HepG2 (cell line): ENCODE results near the gene NOVA2. TPM values are rescaled to one million over a fixed set of nuclear protein-coding genes. Genes with fewer than 3 reads are reported as not detected.

Experiments
- ATAC-seq: fragments of 200-7000 bp; cut with Tn5 transposase; 3 replicates; pipeline ENCODE4 v1.9.1; 2020; ENCODE audit warnings: mild to moderate bottlenecking, moderate library complexity
- BruUV-seq: library from RNA; stranded (reverse); fragments of 400-500 nt; replicated peaks from 2 replicates; lab custom pipeline; 2021; lab: Mats Ljungman, UMichigan
- CTCF ChIA-PET: fragments of 300-600 bp; formaldehyde crosslinking; extraction: SDS; loops from one replicate; lab custom pipeline; 2021; ENCODE audit warnings: low total read pairs, inconsistent platforms, low intra/inter-chr PET ratio; lab: Yijun Ruan, JAX
- POLR2A ChIA-PET: fragments of 350-600 bp; sonication (Branson Sonifier 250); formaldehyde crosslinking; loops from one replicate; lab custom pipeline; 2020; ENCODE audit warnings: antibody characterized with exemption, inconsistent platforms; lab: Yijun Ruan, JAX
- DNase-seq: peaks from one replicate; pipeline ENCODE4 v3.0.0-alpha.2; 2015; ENCODE audit warnings: low spot score
- FAIRE-seq: peaks from 3 replicates; lab custom pipeline; 2011; peaks lifted over from hg19 to GRCh38; lab: Jason Lieb, UNC
- H2AFZ ChIP-seq: one replicate; pipeline ENCODE4 v1.6.1; 2011; ENCODE audit warnings: low read length, inconsistent platforms
- H3K27ac ChIP-seq: fragments of 300-600 bp; 3 replicates; pipeline ENCODE4 v1.8.0; 2011; ENCODE audit warnings: mixed run types, mild to moderate bottlenecking, mixed read lengths, low read length, inconsistent platforms; ENCODE audit not compliant: insufficient read depth; ENCODE audit errors: extremely low read length
- H3K27me3 ChIP-seq, 2 experiments: fragments of 200-600 bp in 1 of 2; 2 replicates in 1 of 2; 3 replicates in 1 of 2; pipeline versions ENCODE4 v1.6.0 to v1.8.0; 2011; ENCODE audit warnings: low read length in 2 of 2, mild to moderate bottlenecking in 2 of 2, moderate library complexity in 2 of 2, inconsistent platforms in 1 of 2; ENCODE audit not compliant: insufficient read depth in 2 of 2, control insufficient read depth in 1 of 2
- H3K36me3 ChIP-seq, 2 experiments: fragments of 200-600 bp in 1 of 2; replicated peaks in 1 of 2; 2 replicates in 1 of 2; 3 replicates in 1 of 2; pipeline versions ENCODE4 v1.5.1 to v1.8.0; 2011; ENCODE audit warnings: low read length in 2 of 2, inconsistent platforms in 1 of 2; ENCODE audit not compliant: insufficient read depth in 2 of 2, control insufficient read depth in 1 of 2
- H3K4me1 ChIP-seq: 2 replicates; pipeline ENCODE4 v1.5.1; 2012; ENCODE audit warnings: low read length, inconsistent platforms; ENCODE audit not compliant: insufficient read depth
- H3K4me2 ChIP-seq: 2 replicates; pipeline ENCODE4 v1.6.0; 2011; ENCODE audit warnings: low read depth, low read length, inconsistent platforms
- H3K4me3 ChIP-seq, 3 experiments: fragments of 200-600 bp in 1 of 3; sonication (generic), shearing (Covaris generic) in 1 of 3; replicated peaks in 1 of 3; 2 replicates each; pipeline ENCODE4 v1.5.1; 2011 to 2016; ENCODE audit warnings: low read length in 3 of 3, inconsistent platforms in 2 of 3, low read depth in 2 of 3, mild to moderate bottlenecking in 2 of 3, control low read depth in 1 of 3, mixed read lengths in 1 of 3; ENCODE audit not compliant: insufficient read depth in 1 of 3
- H3K79me2 ChIP-seq: one replicate; pipeline ENCODE4 v1.6.1; 2011; ENCODE audit warnings: low read length, inconsistent platforms; ENCODE audit not compliant: insufficient read depth
- H3K9ac ChIP-seq: 2 replicates; pipeline ENCODE4 v1.6.0; 2011; ENCODE audit warnings: mild to moderate bottlenecking, low read depth, low read length, inconsistent platforms; ENCODE audit not compliant: insufficient read depth
- H3K9me3 ChIP-seq: 2 replicates; pipeline ENCODE4 v1.5.1; 2012; ENCODE audit warnings: mild to moderate bottlenecking, low read length
- H4K20me1 ChIP-seq: 2 replicates; pipeline ENCODE4 v1.6.0; 2011; ENCODE audit warnings: inconsistent platforms, mild to moderate bottlenecking, low read length, moderate library complexity; ENCODE audit not compliant: insufficient read depth
- AGO2 ChIP-seq: fragments of 200-400 bp; formaldehyde crosslinking; optimal IDR thresholded peaks from 2 replicates; pipeline ENCODE3; 2017; ENCODE audit warnings: mild to moderate bottlenecking, low read depth, low read length, moderate library complexity
- KDM4B ChIP-seq: sonication (generic); formaldehyde crosslinking; IDR thresholded peaks from 2 replicates; pipeline ENCODE4 v1.4.0; 2020; ENCODE audit warnings: missing genetic modification reagents
- MEIS2 ChIP-seq: sonication (generic); formaldehyde crosslinking; IDR thresholded peaks from 2 replicates; pipeline ENCODE4 v1.9.0; 2021; ENCODE audit warnings: mild to moderate bottlenecking, missing genetic modification reagents
- TAF1 ChIP-seq: sonication (generic); formaldehyde crosslinking; IDR thresholded peaks from 2 replicates; pipeline ENCODE4 v1.4.0; 2020; ENCODE audit warnings: missing genetic modification reagents
- ZBTB33 ChIP-seq: sonication (generic); formaldehyde crosslinking; IDR thresholded peaks from 2 replicates; pipeline ENCODE4 v1.4.0; 2020; ENCODE audit warnings: missing genetic modification reagents
- ZMYM3 ChIP-seq: sonication (generic); formaldehyde crosslinking; IDR thresholded peaks from 2 replicates; pipeline ENCODE4 v1.5.1; 2020; ENCODE audit warnings: mild to moderate bottlenecking, missing genetic modification reagents
- ZNF629 ChIP-seq: sonication (generic); formaldehyde crosslinking; conservative IDR thresholded peaks from 2 replicates; pipeline ENCODE4 v1.5.0; 2020; ENCODE audit warnings: missing genetic modification reagents
- ZNF670 ChIP-seq: sonication (generic); formaldehyde crosslinking; IDR thresholded peaks from 2 replicates; pipeline ENCODE4 v1.8.0; 2022; ENCODE audit warnings: mild to moderate bottlenecking, missing genetic modification reagents, borderline replicate concordance
- WGBS: methylation state at CpG from one replicate; pipeline ENCODE4 v1.1.6; 2017; ENCODE audit warnings: low lambda C conversion rate; 5-methylcytosine and 5-hydroxymethylcytosine counted together
- in situ Hi-C: cut with HindIII; loops from 2 replicates; pipeline ENCODE4 v1.10.0; 2017; ENCODE audit warnings: low pct_unique_long_range_greater_than_20kb; ENCODE audit not compliant: extremely low pct_ligation_motif_present
- intact Hi-C: fragments of 100-400 bp; cut with micrococcal nuclease; formaldehyde crosslinking; loops from one replicate; pipeline ENCODE4 v1.10.0; 2022; ENCODE audit not compliant: unreplicated experiment
- polyA plus RNA-seq, 8 experiments: library from polyadenylated mRNA; depleted of rRNA in 3 of 8; stranded (reverse) in 7 of 8; unstranded in 1 of 8; fragments of >200 nt; fragmentation: Illumina TruSeq in 4 of 8; extraction: Trizol in 4 of 8; gene quantifications; 2 replicates each; pipeline versions ENCODE4 v1.2.1 to v1.2.3, GENCODE V29; 2011 to 2016; ENCODE audit warnings: low read depth in 4 of 8, missing spikeins in 1 of 8, mixed read lengths in 1 of 8; ENCODE audit not compliant: insufficient read depth in 1 of 8
- total RNA-seq, 5 experiments: library from RNA; depleted of rRNA; stranded (reverse); fragments of >200 nt; fragmentation: Illumina TruSeq; extraction: Trizol; gene quantifications; 2 replicates each; pipeline ENCODE4 v1.2.3, GENCODE V29; 2016; ENCODE audit warnings: low read depth in 1 of 5
- TF ChIP-seq, protein P1 (sequence below): sonication (generic); formaldehyde crosslinking; IDR thresholded peaks from 2 replicates; pipeline ENCODE4 v1.5.1; 2020; ENCODE audit warnings: mild to moderate bottlenecking, missing genetic modification reagents, borderline replicate concordance

NOVA2 gene
- total and polyA plus RNA-seq, 2 of the 13 experiments (the other 11 are each of a cell fraction or from before 2014, with no cell fraction given) = not detected

DNA sequence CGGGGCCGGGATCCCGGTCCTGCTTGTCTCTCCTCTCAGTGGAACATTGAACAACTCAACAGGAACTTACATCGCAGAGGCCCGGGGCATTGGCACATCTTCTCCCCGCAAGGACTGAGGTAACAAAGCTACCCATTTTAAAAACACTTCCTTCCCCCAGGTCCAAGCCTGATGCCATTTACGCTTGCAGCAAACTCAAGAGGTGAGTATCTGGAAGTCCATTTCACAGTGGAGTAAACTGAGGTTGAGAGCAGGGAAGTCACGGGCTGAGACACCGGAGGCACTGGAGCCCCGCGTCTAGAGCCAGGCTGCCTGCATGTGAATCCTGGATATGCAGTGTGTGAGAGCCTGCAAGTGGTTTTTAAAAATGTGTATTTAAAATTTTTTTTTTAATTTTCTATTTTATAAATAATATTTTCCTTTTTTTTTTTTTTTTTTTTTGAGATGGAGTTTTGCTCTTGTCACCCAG, 49.7 kb upstream of the NOVA2 start:
- Histone ChIP-seq H4K20me1 (no peaks in the 10 kb centered on the region), H3K27me3 (no peaks in the 10 kb centered on the region), H3K27ac (no peak overlapping the region), H3K79me2 (no peaks in the 10 kb centered on the region), H3K36me3 (no peaks in the 10 kb centered on the region), H3K4me2 (no peak overlapping the region), H3K9ac (no peak overlapping the region), H2AFZ (no peak overlapping the region), H3K9me3 (no peaks in the 10 kb centered on the region), H3K4me1 (peaks cover 10% of the 10 kb centered on the region), H3K4me3 (no peak overlapping the region)
- no TSS peak for BruUV-seq
- POLR2A ChIA-PET = no interaction called here
- FAIRE-seq (no peak), DNase-seq (no peak), ATAC-seq (no peak)
- in situ Hi-C loops = loop anchor here (5.0 kb wide), 1 partner anchor 169 kb away; no protein-coding TSS in a partner anchor
- CTCF ChIA-PET = no interaction called here
- 94% methylated on average over 8 of the region's 11 CpGs for WGBS
- intact Hi-C loops = no loop called here
- TF ChIP-seq ZNF629 = peak; percentile 55
- TF ChIP-seq KDM4B (CRISPR knock-in tag) = no peak
- TF ChIP-seq ZMYM3 (CRISPR knock-in tag) = no peak
- TF ChIP-seq TAF1 (CRISPR knock-in tag) = no peak

- intact Hi-C loops = no loop called here
- H3K4me2 ChIP-seq = no peak within 1 kb of the TSS
- TF ChIP-seq ZBTB33 (CRISPR knock-in tag) = peak; percentile 54; the same call in 1 of the 2 replicates
- peak; percentile 55 for TF ChIP-seq AGO2
- no peak for TF ChIP-seq ZNF670
- TF ChIP-seq, protein P1, sequence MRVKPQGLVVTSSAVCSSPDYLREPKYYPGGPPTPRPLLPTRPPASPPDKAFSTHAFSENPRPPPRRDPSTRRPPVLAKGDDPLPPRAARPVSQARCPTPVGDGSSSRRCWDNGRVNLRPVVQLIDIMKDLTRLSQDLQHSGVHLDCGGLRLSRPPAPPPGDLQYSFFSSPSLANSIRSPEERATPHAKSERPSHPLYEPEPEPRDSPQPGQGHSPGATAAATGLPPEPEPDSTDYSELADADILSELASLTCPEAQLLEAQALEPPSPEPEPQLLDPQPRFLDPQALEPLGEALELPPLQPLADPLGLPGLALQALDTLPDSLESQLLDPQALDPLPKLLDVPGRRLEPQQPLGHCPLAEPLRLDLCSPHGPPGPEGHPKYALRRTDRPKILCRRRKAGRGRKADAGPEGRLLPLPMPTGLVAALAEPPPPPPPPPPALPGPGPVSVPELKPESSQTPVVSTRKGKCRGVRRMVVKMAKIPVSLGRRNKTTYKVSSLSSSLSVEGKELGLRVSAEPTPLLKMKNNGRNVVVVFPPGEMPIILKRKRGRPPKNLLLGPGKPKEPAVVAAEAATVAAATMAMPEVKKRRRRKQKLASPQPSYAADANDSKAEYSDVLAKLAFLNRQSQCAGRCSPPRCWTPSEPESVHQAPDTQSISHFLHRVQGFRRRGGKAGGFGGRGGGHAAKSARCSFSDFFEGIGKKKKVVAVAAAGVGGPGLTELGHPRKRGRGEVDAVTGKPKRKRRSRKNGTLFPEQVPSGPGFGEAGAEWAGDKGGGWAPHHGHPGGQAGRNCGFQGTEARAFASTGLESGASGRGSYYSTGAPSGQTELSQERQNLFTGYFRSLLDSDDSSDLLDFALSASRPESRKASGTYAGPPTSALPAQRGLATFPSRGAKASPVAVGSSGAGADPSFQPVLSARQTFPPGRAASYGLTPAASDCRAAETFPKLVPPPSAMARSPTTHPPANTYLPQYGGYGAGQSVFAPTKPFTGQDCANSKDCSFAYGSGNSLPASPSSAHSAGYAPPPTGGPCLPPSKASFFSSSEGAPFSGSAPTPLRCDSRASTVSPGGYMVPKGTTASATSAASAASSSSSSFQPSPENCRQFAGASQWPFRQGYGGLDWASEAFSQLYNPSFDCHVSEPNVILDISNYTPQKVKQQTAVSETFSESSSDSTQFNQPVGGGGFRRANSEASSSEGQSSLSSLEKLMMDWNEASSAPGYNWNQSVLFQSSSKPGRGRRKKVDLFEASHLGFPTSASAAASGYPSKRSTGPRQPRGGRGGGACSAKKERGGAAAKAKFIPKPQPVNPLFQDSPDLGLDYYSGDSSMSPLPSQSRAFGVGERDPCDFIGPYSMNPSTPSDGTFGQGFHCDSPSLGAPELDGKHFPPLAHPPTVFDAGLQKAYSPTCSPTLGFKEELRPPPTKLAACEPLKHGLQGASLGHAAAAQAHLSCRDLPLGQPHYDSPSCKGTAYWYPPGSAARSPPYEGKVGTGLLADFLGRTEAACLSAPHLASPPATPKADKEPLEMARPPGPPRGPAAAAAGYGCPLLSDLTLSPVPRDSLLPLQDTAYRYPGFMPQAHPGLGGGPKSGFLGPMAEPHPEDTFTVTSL (CRISPR knock-in tag) = no peak
- TF ChIP-seq MEIS2 (CRISPR knock-in tag) = no peak
Measured at GRCh38 chr19:46022431-46023310, 49.0 kb upstream of the NOVA2 start, which contains the start of gene PGLYRP1. PGLYRP1 (minus strand) TSS chr19:46023053; CDS start chr19:46023021, 32 bp downstream.

More at GRCh38 chr19:46022431-46023310, 49.0 kb upstream of the NOVA2 start, which contains the start of gene PGLYRP1:
- ChIA-PET CTCF (no interaction called here), POLR2A (no interaction called here)
- Histone ChIP-seq H3K4me3 (no peak within 1 kb of the TSS), H3K9ac (no peak within 1 kb of the TSS), H4K20me1 (no peaks in the 10 kb centered on the region), H3K79me2 (no peaks in the 10 kb centered on the region), H3K27ac (no peak within 1 kb of the TSS), H2AFZ (no peak within 1 kb of the TSS), H3K36me3 (no peaks in the 10 kb centered on the region), H3K9me3 (no peaks in the 10 kb centered on the region), H3K27me3 (no peaks in the 10 kb centered on the region), H3K4me1 (peaks cover 10% of the 10 kb centered on the region)
- in situ Hi-C loops = loop anchor here (5.0 kb wide), 1 partner anchor 170 kb away; no protein-coding TSS in a partner anchor
- ATAC-seq = no peak
- no peak for DNase-seq
- no peak for FAIRE-seq
- BruUV-seq = no TSS peak
- WGBS = 74% methylated on average over 28 of the region's 47 CpGs
